ENCODE data around the gene PAX6.

DNA sequence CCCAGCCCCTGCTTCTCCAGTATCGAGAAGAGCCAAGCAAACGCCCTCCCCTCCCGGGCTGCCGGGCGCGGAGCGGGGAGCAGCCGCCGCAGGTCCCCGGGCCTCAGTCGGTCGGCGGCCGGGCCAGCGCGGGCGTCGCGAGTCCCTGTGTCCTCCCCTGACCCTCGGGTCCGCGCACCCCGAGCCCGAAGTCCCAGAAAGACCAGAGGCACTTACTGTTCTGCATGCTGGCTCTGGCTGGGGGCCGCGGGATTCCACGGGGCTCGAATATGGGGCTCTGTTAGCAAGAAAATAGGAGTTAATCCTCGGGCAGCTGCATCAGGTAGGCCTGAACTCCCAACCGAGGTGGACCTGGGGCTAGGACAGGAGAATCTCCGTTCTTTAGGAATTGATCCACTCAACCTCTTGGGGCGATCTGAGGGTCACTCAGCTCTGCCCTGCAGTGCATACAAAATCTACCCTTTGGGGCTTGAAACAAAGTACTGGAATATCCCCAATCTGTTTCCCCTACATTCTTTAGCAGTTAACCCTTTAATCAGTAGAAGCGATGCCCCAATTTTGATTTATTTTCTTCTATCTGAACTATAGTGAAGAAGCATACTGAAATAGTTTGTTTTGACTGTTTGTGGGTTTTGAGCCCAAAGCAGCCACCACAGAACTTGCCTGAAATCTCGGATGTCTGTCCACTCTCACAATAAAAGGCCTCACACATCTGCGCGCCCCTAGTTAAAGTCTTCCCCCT lies 4.8 kb downstream of the PAX6 start:
- TF ChIP-seq, protein P1, sequence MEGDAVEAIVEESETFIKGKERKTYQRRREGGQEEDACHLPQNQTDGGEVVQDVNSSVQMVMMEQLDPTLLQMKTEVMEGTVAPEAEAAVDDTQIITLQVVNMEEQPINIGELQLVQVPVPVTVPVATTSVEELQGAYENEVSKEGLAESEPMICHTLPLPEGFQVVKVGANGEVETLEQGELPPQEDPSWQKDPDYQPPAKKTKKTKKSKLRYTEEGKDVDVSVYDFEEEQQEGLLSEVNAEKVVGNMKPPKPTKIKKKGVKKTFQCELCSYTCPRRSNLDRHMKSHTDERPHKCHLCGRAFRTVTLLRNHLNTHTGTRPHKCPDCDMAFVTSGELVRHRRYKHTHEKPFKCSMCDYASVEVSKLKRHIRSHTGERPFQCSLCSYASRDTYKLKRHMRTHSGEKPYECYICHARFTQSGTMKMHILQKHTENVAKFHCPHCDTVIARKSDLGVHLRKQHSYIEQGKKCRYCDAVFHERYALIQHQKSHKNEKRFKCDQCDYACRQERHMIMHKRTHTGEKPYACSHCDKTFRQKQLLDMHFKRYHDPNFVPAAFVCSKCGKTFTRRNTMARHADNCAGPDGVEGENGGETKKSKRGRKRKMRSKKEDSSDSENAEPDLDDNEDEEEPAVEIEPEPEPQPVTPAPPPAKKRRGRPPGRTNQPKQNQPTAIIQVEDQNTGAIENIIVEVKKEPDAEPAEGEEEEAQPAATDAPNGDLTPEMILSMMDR (conservative IDR thresholded peaks at IDR 0.05 in 1 of 2, IDR thresholded peaks at IDR 0.05 in 1 of 2; ENCODE audit: extremely low read depth in 1 of 2, insufficient read depth in 1 of 2, low read depth in 1 of 2, low read length in 2 of 2): no peak
- TF ChIP-seq EZH2 (IDR thresholded peaks at IDR 0.05; ENCODE audit: borderline replicate concordance, low read length): peak; percentile 90

All from mammary epithelial cell (primary cell).